Right lung (tissue), 10 donors: ENCODE results near the gene PDF. TPM values are rescaled to one million over a fixed set of nuclear protein-coding genes. Genes with fewer than 3 reads are reported as not detected.
"Not testable (repeated sequence)": the region's sequence is repeated elsewhere in the genome, so short reads cannot be mapped to it uniquely, and the experiment has no call there.

ENCODE experiments used
- DNase-seq, 2 donors: peaks; one replicate each; pipeline ENCODE4 v3.0.0-alpha.2; 2013
- long read RNA-seq, 8 donors: transcript quantifications; one replicate each; lab custom pipeline, GENCODE V29; 2026
- polyA plus RNA-seq, 5 donors: library from polyadenylated mRNA; unstranded; fragments of 120-200 nt; gene quantifications; one replicate each; pipeline versions ENCODE4 v1.2.1 to v1.2.3, GENCODE V29; 2013; ENCODE audit warnings: inconsistent platforms in 1 of 5, low replicate concordance in 1 of 5; ENCODE audit not compliant: insufficient read length in 5 of 5, insufficient read depth in 1 of 5

The PDF gene, protein sequence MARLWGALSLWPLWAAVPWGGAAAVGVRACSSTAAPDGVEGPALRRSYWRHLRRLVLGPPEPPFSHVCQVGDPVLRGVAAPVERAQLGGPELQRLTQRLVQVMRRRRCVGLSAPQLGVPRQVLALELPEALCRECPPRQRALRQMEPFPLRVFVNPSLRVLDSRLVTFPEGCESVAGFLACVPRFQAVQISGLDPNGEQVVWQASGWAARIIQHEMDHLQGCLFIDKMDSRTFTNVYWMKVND
- 10 to 100 TPM in 1 of 5 donors, 1 to 10 TPM in 4; 2.1 to 10.2 (median 3.6) TPM for polyA plus RNA-seq
- long read RNA-seq, donor 1, transcript PDF-201 (2 exons, 1,158 nt) = major isoform, 8 of 8 reads
- long read RNA-seq, donor 1, partial matches to known transcripts = 0 of 8 reads
- long read RNA-seq, donor 1, other reads (novel, unspliced or antisense) = 0 of 8 reads
- long read RNA-seq, donor 2, partial matches to known transcripts = 0 of 3 reads
- long read RNA-seq, donor 2, other reads (novel, unspliced or antisense) = 0 of 3 reads
- long read RNA-seq, donor 3, partial matches to known transcripts = 0 of 1 reads
- long read RNA-seq, donor 3, other reads (novel, unspliced or antisense) = 0 of 1 reads
- long read RNA-seq, donor 4, partial matches to known transcripts = 0 of 3 reads
- long read RNA-seq, donor 4, other reads (novel, unspliced or antisense) = 0 of 3 reads
- long read RNA-seq, donor 5, transcript PDF-201 (2 exons, 1,158 nt) = major isoform, 6 of 6 reads
- long read RNA-seq, donor 5, partial matches to known transcripts = 0 of 6 reads
- long read RNA-seq, donor 5, other reads (novel, unspliced or antisense) = 0 of 6 reads
- long read RNA-seq, donor 6, transcript PDF-201 (2 exons, 1,158 nt) = major isoform, 7 of 7 reads
- long read RNA-seq, donor 6, partial matches to known transcripts = 0 of 7 reads
- long read RNA-seq, donor 6, other reads (novel, unspliced or antisense) = 0 of 7 reads
- long read RNA-seq, donor 7, transcript PDF-201 (2 exons, 1,158 nt) = major isoform, 5 of 5 reads
- long read RNA-seq, donor 7, partial matches to known transcripts = 0 of 5 reads
- long read RNA-seq, donor 7, other reads (novel, unspliced or antisense) = 0 of 5 reads
- long read RNA-seq, donor 8, partial matches to known transcripts = 0 of 1 reads
- long read RNA-seq, donor 8, other reads (novel, unspliced or antisense) = 0 of 1 reads

DNA sequence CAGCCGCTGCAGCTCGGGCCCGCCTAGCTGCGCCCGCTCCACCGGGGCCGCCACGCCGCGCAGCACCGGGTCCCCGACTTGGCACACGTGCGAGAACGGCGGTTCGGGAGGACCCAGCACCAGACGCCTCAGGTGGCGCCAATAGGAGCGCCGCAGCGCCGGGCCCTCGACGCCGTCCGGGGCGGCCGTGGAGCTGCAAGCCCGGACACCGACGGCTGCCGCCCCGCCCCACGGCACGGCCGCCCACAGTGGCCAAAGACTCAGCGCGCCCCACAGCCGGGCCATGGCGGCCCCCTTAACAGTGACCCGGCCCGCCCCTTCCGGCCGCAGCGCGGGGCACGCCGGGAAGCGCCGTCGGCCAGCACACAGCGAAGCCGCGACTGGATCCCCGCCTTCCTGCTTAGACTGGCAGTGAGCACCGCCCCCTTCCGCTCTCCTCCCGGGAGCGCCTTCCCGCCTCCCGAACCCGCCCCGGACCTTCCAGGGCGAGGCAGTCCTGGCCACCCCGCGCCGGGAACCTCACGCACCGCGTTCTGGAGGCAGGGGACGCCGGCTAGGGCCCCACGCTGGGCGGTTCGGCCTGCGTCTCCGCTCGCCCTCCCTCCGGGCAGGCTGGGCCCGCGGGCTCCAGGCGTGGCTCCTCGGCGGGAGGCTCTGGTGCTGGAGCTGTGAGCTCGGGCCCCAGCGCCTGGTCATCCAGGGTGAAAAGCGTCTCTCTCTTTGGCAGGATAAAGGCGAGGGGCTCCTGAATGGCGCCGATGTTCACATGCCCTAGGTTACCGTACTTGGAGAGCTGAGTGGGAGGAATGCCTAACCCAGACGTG is at the start of gene PDF:
TSS of gene PDF (minus strand) at position 303 of the 824 bp plus-strand sequence. CDS start at position 285, 18 bp downstream.
- DNase-seq = peak; percentile 88 to 90

GRCh38 chr16:69378760-69379159 is 48.4 kb upstream of the PDF start:
- DNase-seq = no peak

GRCh38 chr16:69378036-69378435 is 47.6 kb upstream of the PDF start:
- DNase-seq = no peak

DNA sequence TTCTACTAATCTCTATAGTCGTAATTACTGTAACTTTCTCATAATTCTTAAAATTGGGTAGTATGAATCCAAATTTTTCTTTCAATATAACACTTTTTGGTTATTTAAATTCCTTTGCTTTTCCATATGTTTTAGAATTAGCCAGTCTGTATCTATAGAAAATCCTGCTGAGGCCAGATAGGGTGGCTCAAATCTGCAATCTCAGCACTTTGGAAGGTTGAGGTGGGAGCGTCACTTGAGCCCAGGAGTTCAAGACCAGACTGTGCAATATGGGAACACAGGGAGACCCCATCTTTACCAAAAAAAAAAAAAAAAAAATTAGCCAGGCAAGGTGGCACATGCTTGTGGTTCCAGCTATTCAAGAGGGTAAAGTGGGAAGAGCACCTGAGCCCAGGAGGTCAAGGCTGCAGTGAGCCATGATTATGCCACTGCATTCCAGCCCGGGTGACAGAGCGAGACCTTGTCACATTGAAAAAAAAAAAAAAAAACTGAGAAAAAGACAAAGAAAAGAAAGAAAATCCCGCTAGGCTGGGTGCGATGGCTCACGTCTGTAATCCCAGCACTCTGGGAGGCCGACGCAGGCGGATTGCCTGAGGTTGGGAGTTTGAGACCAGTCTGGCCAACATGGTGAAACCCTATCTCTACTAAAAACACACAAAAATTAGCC is 46.1 kb upstream of the PDF start:
- DNase-seq = no peak

GRCh38 chr16:69373019-69373418 is 42.6 kb upstream of the PDF start:
- DNase-seq = no peak

DNA sequence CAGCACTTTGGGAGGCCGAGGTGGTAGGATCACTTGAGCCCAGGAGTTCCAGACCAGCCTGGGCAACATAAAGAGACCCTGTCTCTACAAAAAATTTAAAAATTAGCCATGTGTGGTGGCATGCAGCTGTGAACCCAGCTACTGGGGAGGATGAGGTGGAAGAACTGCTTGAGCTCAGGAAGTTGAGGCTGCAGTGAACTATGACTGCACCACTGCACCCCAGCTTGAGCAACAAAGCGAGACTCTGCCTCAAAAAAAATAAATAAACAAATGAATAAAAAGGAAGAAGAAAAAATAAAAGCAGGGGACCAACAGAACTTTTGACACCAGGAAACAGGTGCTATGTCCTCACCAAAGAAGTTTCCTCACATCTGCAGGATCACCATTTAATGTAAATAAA is 41.2 kb upstream of the PDF start:
- DNase-seq = no peak

- DNase-seq = no peak
Measured at GRCh38 chr16:69368866-69369265, 38.5 kb upstream of the PDF start.

DNA sequence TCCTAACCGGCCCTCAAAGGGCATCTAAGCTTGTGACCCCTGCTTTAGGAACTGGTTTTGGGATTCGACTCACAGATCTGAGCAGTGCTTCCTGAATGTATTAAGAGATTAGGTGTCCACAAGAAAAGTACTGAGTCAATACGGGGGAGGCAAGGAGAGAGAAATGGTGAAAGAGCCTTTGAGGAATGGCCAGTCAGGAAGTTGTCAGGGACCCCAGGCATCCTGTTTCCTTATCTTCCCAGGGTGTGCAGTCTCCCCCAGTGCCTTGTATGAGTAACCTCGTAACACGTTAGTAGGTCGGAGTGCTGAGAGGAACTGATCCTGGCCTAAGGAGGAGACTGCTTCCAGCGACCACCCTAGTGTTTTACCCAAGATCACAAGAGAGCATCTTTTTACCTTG is 37.6 kb upstream of the PDF start:
- no peak for DNase-seq

DNA sequence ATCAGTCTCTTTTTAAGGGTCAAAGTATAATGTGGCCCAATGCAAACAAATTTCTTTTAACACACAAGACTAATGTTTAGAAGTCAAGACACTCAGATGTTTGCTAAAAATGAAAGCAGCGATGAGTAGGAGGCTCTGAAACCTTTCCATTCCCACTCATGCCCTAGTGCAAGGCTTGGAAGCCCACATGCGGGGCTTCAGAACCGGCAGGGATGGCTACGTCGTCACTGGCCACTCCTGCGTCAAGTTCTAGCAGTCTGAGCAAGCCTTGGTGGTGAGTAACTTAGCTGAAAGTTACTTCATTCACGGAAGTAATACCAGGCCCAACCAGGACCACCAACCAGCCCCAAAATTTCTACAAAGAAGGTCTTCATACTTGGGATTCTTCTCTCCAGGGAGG is 36.0 kb upstream of the PDF start:
- DNase-seq = no peak

DNA sequence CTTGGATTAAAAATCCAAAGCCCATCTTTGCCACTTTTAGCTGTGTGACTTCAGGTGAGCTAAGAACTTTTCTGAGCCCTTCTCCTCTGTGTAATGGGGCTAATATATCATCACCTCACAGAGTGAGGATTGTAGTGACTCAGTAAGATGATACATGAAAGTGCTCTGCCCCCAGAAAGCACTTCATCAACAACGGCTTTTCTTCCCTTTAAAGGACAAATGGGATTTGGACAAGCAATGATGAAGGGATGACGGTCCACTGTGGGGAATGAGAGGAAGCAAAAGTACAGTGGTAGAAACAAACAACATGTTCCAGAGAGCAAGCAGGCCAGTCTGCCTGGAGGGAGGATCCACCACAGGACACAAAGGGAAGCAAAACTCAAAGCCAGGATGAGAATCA is 35.5 kb upstream of the PDF start:
- no peak for DNase-seq

- DNase-seq = no peak
Measured at GRCh38 chr16:69364088-69364487, 33.7 kb upstream of the PDF start.

DNA sequence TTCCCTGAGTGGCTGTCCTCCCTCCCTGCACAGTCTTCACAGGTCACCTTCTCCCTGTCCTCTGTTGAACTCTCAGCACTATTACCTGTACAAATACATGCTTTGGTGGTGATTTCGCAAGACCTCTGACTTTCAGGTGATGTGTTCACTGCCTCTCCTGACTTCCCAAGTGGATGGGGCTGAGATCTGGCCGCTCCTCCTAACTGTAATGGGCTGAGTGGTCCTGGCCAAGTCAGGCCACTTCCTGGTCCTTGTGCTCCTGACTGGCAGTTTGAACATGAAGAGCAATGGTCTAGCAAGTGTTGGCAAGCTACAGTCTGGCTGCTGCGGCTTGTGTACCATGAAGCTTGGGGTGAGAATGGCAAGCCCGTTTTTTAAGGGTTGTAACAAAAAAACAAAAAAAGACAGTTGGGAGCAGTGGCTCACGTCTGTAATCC is 32.9 kb upstream of the PDF start:
- DNase-seq = no peak

DNA sequence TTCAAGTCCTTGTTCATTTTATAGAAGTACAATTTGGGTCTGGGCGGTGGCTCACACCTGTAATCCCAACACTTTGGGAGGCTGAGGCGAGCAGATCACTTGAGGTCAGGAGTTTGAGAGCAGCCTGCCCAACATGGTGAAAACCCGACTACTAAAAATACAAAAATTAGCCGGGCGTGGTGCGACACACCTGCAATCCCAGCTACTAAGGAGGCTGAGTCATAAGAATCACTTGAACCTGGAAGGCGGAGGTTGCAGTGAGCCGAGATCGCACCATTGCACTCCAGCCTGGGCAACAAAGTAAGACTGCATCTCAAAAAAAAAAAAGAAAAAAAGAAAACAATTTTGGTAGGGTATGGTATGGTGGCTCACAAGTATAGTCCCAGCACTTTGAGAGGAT is 29.7 kb upstream of the PDF start:
- DNase-seq = not testable (repeated sequence)

DNA sequence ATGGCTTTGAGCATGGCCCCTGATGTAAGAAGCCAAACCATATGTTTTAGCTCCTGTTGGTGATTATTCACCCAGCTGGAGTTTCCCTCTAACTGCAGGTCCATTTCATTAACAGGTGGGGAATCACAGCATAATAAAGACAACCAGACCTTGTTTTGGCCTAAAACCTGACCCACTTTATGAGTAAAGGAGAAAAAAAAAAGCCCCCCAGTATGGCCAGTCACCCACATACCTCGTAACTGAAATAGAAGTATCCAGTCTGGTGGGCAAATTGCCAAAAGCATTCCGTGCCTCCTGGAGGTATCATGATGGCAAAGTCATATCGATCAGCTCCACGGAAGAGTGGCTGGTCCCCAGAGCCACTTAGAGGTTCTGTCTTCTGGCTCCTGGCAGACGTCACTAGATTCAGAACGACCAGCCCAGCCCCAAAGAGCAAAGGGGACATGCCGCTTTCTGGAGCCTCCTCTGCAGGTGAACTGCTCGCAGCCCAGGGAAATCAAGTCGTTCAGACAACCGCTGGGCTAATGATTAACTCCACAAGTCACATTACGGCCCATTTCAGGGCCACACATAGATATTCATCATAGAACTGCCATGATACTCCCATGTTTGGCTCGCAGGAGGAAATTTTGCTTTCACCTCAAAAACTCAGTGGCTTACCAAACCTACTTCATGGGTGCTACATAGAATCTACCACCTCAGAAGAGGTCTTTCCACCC is 21.1 kb upstream of the PDF start, which contains the start of gene TMED6:
TSS of gene TMED6 (minus strand) at position 478 of the 719 bp plus-strand sequence. CDS start at position 445, 33 bp downstream.
- no peak for DNase-seq

- no peak for DNase-seq
Measured at GRCh38 chr16:69350536-69351133, 20.2 kb upstream of the PDF start.

DNA sequence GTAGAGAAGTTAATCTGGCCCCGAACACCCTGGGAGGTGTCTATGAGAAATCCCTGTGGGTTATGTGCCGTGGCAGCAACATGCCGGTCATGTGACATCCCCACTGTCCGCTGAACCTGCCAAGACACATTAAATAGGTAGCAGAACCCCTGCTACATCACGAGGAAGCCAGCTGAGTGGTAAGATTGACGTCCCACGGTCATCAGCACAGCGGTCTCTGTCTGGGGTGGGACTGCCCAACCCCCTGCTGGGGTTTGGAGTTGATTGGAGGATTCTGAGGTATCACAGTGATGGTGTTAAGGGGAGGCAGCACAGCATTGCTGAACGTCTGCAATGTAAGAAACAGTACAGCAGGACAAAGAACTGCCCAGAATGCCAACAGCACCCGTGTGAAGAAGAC is 19.1 kb upstream of the PDF start:
- DNase-seq = no peak

GRCh38 chr16:69348222-69348621 is 17.8 kb upstream of the PDF start:
- no peak for DNase-seq

DNA sequence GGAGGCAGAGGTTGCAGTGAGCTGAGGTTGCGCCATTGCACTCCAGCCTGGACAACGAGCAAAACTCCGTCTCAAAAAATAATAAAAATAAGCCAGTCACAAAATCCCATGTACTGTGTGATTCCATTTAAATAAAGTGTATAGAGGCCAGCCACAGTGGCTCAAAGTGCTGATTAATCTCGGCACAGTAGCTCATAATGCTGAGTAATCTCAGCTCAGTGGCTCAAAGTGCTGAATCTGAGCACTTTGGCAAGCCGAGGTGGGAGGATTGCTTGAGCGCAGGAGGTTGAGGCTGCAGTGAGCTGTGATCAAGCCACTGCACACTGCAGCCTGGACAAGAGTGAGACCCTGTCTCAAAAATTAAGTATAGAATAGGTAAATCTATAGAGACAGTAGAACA is 16.3 kb upstream of the PDF start:
- DNase-seq = no peak

DNA sequence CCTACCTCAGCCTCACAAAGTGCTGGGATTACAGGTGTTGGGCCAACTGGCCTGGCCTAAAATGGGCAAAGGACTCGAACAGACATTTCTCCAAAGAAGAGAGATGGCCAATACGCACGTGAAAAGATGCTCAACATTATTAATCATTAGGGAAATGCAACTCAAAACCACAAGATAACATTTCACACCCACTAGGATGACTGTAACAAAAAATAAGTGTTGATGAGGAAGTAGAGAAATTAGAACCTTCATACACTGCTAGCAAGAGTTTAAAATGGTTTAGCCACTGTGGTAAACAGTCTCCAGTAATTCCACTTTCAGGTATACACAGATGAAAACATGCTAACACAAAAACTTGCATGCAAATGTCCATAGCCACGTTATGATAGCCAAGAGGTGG is 15.5 kb upstream of the PDF start:
- DNase-seq = no peak
